NOMO-1 (cell line): Measurements from ENCODE around the gene MAGOHB.
"Not testable (repeated sequence)": the region's sequence is repeated elsewhere in the genome, so short reads cannot be mapped to it uniquely, and the experiment has no call there.

Experiments used
- DNase-seq, 2 experiments: peaks; one replicate each; lab custom pipeline; 2025; ENCODE audit not compliant: unreplicated experiment in 2 of 2; lab: John Stamatoyannopoulos, UW

The MAGOHB gene

GRCh38 chr12:10613349-10614055 lies at the start of gene MAGOHB:
Gene MAGOHB (minus strand): TSS chr12:10613609. CDS start chr12:10613532, 77 bp downstream.
- DNase-seq = peak; percentile 89 to 90

- DNase-seq = no peak
These were observed 47.9 kb upstream of the MAGOHB start for GRCh38 chr12:10661338-10661737.

- DNase-seq = no peak
These were observed 40.6 kb upstream of the MAGOHB start for GRCh38 chr12:10654003-10654402.

GRCh38 chr12:10652192-10652591 lies 38.8 kb upstream of the MAGOHB start:
- DNase-seq = no peak

- not testable (repeated sequence) for DNase-seq
These were observed 33.2 kb upstream of the MAGOHB start for GRCh38 chr12:10646576-10646975.

DNA sequence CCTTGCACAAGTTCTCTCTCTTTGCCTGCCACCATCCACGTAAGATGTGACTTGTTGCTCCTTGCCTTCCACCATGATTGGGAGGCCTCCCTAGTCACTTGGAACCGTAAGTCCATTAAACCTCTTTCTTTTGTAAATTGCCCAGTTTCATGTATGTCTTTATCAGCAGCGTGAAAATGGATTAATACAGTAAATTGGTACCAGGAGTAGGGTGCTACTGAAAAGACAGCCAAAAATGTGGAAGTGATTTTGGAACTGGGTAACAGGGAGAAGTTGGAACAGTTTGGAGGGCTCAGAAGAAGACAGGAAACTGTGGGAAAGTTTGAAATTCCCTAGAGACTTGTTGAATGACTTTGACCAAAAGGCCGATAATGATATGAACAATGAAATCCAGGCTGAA lies 32.5 kb upstream of the MAGOHB start:
- DNase-seq = no peak

- no peak for DNase-seq
These were observed 28.5 kb upstream of the MAGOHB start for GRCh38 chr12:10641735-10642500.

GRCh38 chr12:10638728-10639127 lies 25.3 kb upstream of the MAGOHB start:
- no peak for DNase-seq

DNA sequence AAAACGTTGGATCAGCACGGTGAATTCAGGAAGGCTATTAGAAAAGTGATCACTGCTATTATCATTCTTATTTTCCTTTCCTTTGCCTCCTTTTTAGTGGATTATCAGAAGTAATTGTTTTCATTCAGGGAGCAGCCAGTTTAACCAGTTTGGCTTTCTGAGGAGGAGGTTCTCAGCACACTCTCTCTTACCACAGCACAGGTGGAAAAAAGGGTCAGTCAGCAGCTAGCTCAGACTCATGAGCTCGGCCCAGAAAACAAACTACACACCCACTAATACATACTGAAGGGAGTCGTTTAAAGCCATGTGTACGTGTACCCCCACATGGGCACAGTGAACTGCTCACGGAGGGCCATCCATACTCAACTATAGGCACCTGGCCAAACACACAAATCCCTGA lies 23.2 kb upstream of the MAGOHB start:
- no peak for DNase-seq

DNA sequence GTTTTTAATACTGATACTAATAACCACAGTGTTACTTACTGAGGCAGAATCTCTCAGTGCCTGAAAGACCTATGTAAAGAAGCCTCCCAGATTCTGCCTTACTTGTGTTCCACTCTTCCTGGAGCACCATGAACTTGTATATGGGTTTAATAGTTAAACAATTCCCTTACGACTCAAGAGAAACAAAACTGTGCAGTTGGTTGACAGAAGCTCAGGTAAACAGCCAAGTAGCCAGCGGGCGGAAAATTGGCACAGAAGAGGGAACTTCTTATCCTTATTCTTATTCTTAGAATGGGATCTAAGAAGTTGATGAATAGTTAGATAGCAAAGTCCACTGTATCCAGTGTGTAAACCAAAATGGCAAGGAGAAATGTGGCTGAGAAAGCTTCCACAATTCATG lies 22.7 kb upstream of the MAGOHB start:
- DNase-seq = no peak

DNA sequence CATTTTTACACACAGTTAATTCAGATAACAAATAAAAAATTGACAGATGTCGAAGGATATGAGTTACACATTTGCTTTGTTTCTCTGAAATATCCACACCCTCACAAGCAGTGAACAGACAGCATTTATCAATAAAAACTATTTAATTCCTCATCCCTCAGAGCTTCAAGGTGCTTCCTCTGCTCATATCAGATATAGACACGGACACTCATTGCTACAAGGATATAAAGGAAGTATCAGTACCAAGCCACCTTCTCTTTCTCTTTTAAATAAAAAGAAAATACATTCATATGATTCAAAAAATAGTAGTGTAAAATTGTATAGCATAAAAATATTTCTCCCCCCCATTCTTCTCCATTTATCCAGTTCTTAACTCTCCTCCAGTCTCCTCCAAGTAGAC lies 21.9 kb upstream of the MAGOHB start:
- no peak for DNase-seq

DNA sequence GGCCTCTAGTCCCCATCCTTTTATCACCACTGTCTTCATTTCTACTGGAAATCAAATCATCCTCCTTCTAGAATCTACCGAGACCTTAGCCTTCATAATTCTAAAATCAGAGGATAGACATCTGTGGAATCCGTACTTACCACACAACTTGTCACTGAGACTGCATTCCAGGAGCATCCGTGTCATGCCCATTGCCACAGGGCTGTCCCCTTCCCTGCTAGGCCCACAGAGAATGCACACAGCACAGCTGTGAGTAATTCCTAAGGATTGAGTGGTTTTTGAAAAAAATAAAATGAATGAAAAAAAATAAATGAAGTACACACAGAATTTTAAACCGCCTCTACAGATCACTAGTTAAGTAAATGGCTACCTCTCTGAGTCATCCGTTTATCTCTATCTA lies 21.0 kb upstream of the MAGOHB start:
- no peak for DNase-seq

DNA sequence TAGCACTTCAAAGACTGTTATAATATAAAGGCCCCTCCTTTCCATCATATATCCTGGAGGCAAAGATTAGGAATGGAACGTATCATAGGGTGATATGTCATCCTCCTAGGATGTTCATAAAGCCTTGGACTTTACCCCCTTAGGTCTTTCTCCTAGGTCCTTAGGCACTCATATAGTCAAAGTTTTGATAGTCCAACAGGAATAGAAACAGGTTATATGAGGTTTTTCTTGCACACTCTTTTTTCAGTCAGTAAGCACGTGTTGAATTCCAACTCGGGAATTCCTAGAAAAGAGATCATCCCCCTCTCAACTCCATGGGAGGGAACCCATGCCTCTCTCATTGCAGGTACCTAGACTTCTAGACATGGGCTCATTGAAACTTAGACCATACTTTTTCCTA lies 20.1 kb upstream of the MAGOHB start:
- no peak for DNase-seq

GRCh38 chr12:10632226-10632625 lies 18.8 kb upstream of the MAGOHB start:
- DNase-seq = no peak

- no peak for DNase-seq
These were observed 11.2 kb upstream of the MAGOHB start for GRCh38 chr12:10624605-10625004.

DNA sequence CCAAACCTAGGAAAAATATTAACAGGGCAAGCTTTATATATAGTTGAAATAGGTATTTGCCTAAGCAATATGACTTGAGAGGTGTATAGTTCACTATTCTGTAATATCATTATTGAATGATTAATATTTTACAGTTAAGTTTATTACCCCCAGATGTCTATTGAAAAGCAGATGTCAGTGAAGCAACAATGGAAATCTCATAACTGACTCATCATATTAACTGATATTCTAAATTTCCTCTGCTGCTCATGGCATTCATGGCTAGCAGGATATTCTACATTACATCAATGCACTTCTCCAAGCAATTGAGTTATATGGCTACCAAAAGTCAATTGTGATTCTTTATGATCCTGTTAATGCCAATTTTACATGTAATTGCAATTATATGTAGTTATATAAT lies 9.7 kb upstream of the MAGOHB start:
- DNase-seq = no peak

- DNase-seq = no peak
These were observed 7.9 kb upstream of the MAGOHB start for GRCh38 chr12:10621278-10621677.

- no peak for DNase-seq
These were observed 6.8 kb upstream of the MAGOHB start for GRCh38 chr12:10620078-10620779.

GRCh38 chr12:10618338-10618987 lies 5.1 kb upstream of the MAGOHB start:
- no peak for DNase-seq

- no peak for DNase-seq
These were observed 4.5 kb upstream of the MAGOHB start for GRCh38 chr12:10617863-10618262.

- DNase-seq = no peak
These were observed 2.1 kb upstream of the MAGOHB start for GRCh38 chr12:10615532-10615931.
